Medulla oblongata (tissue), 1 donor: ENCODE data around the gene CRAT.

ENCODE experiments used
- DNase-seq: peaks from one replicate; pipeline ENCODE4 v3.0.0-alpha.2; 2015; ENCODE audit errors: extremely low spot score

CRAT gene

GRCh38 chr9:129064499-129064908 is 46.1 kb downstream of the CRAT start:
- no peak for DNase-seq

GRCh38 chr9:129063061-129063460 is 47.5 kb downstream of the CRAT start:
- no peak for DNase-seq

GRCh38 chr9:129060991-129061390 is 49.6 kb downstream of the CRAT start:
- no peak for DNase-seq

- DNase-seq, result no peak
Measured at GRCh38 chr9:129059796-129060785, 50.5 kb downstream of the CRAT start.

- no peak for DNase-seq
Measured at GRCh38 chr9:129058965-129059795, 51.4 kb downstream of the CRAT start.

- no peak for DNase-seq
Measured at GRCh38 chr9:129054163-129054851, 56.3 kb downstream of the CRAT start.

GRCh38 chr9:129053020-129053419 is 57.6 kb downstream of the CRAT start:
- DNase-seq, result no peak

- no peak for DNase-seq
Measured at GRCh38 chr9:129052592-129052991, 58.0 kb downstream of the CRAT start.
